Measurements from ENCODE around the gene ATP6V1F.

The ATP6V1F gene

DNA sequence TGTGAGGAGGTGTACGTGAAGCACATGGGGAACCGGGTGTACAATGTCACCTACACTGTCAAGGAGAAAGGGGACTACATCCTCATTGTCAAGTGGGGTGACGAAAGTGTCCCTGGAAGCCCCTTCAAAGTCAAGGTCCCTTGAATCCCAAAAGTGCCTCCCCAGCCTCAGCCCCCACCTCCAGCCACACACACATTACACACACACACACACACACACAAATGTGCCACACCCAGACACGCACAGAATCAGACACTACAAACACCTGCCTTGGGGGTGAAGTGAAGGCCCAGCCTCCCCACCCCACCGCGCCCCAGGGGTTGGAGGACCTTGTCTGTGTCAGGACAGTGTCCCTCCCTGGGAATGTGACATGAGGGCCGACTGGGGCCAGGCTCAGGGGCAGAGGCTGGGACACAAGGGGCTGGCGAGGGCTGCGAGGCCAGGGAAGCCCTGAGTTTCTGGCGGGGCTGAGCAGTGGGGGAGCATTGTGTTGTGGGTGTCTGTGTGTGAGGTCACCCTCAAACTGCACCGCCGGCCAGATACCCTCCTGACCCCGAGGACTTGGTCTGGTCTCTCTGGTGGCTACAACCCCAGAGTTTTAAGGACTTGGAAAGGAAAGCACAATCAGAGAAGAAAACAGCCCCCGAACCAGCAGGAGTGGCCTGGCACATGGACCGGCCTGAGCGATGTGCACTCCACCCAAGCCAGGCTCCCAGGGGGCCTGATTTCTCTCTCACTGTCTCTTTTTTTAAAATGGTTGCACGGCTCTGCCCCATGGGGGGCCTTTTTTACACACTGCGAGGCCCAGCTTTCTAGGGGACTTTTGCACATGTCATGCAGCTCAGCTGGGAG, 4.0 kb upstream of the ATP6V1F start:
- no peak overlapping the region for H3K27ac ChIP-seq (ENCODE audit: poor library complexity, severe bottlenecking)
- DNase-seq (ENCODE audit: low spot score), result no peak
- no peak for ATAC-seq (ENCODE audit: low read depth)
- TF ChIP-seq, protein P1, sequence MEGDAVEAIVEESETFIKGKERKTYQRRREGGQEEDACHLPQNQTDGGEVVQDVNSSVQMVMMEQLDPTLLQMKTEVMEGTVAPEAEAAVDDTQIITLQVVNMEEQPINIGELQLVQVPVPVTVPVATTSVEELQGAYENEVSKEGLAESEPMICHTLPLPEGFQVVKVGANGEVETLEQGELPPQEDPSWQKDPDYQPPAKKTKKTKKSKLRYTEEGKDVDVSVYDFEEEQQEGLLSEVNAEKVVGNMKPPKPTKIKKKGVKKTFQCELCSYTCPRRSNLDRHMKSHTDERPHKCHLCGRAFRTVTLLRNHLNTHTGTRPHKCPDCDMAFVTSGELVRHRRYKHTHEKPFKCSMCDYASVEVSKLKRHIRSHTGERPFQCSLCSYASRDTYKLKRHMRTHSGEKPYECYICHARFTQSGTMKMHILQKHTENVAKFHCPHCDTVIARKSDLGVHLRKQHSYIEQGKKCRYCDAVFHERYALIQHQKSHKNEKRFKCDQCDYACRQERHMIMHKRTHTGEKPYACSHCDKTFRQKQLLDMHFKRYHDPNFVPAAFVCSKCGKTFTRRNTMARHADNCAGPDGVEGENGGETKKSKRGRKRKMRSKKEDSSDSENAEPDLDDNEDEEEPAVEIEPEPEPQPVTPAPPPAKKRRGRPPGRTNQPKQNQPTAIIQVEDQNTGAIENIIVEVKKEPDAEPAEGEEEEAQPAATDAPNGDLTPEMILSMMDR (IDR thresholded peaks at IDR 0.05; ENCODE audit: poor library complexity, severe bottlenecking), result no peak
- no peaks in the 10 kb centered on the region for H3K27me3 ChIP-seq (ENCODE audit: insufficient read depth, poor library complexity, severe bottlenecking)
- H3K9me3 ChIP-seq (ENCODE audit: severe bottlenecking), result no peaks in the 10 kb centered on the region
- H3K36me3 ChIP-seq (ENCODE audit: low read depth), result no peaks in the 10 kb centered on the region
- no peak overlapping the region for H3K4me3 ChIP-seq (ENCODE audit: severe bottlenecking)
- H3K4me1 ChIP-seq (ENCODE audit: insufficient read depth, poor library complexity, severe bottlenecking), result peaks cover under 1% of the 10 kb centered on the region

DNA sequence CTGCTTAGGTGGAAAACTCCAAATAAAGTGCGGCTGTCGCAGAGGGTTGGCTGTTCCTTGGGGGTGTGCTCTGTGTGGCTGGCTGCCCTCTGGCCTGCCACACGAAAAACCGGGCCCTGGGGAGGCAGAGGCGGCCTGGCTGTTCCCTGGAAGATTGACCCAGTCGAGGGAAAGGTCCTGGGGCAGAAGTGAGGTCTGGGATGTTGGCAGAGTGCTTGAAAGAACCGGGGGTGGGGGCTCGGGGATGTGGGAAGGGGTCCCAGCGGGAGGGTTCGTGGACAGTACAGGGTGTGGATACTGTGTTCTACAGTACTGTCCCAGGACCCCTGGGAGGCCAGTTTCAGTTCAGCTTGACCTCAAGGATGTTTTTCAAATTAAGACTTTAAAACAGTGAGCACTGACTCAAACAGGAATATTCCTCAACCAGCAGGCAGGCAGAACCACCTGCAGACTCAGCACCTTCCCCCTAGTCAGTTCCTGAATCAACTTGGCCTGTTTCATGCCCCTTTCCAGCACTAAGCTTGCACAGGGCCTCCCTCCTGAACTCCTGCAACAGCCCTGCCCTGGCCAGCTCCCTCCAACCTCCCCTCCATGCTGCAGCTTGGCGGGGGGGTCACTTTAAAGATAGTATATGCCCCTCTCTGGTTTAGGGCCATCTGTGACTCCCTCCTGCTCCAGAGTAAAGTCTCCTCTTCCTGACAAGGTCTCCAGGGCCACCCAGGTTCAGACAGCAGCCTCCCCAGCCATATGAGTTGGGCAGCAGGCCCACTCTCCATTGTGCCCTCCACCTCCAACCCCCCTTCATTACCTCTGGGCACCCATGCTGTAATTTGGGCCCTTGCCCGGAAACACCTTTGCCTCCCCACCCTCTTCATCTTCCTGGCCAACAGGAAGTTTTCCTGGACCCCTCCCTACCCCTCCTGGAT, 3.2 kb upstream of the ATP6V1F start:
- Histone ChIP-seq H3K4me1 (ENCODE audit: insufficient read depth, poor library complexity, severe bottlenecking) (peaks cover 5% of the 10 kb centered on the region), H3K9me3 (ENCODE audit: severe bottlenecking) (no peaks in the 10 kb centered on the region), H3K4me3 (ENCODE audit: severe bottlenecking) (no peak overlapping the region), H3K36me3 (ENCODE audit: low read depth) (no peaks in the 10 kb centered on the region; the same call in 1 of the 2 replicates), H3K27ac (ENCODE audit: poor library complexity, severe bottlenecking) (no peak overlapping the region), H3K27me3 (ENCODE audit: insufficient read depth, poor library complexity, severe bottlenecking) (no peaks in the 10 kb centered on the region)
- no peak for DNase-seq (ENCODE audit: low spot score)
- TF ChIP-seq, protein P1 (IDR thresholded peaks at IDR 0.05; ENCODE audit: poor library complexity, severe bottlenecking), result no peak
- ATAC-seq (ENCODE audit: low read depth), result no peak

DNA sequence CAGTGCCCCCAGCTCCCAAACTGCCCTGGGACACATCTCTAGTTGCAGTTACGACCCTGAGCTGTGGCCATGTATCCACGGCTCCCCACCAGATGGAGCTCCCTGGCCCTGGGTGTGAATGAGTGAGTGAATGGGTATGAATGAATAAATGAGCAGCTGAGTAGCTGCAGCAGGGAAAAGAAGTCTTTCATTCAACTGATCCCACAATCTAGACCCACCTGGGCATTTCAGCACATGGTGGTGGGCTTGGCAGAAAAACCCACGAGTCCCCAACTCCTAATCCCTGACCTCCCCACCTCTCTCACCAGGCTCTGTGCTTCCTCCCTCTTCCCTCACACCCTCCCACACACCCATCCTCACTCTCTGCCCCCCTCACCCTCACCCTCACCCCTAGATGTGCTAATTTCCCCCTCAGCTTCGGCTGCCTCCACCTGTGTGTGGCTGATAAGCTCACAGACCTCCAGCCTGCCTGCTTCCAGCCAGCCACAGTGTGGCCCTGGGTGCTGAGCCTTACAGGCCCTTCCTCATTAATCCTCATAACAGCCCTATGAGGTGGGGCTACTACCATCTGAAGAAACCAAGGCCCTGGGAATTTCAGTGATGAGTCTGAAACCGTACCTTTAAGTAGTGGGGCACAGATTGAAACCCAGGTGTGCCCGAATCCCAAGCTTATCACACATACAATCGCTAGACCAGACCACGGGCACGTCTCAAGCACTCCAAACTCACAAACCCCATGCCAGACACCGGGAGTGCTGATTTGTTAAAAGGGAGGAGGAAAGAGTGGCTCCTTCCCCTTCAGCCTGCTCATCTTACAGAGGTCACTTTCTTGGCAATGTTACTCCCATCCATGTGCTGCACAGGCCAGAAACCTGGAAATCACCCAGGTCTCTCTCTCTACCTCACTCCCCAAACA, 2.2 kb upstream of the ATP6V1F start:
- H3K9me3 ChIP-seq (ENCODE audit: severe bottlenecking), result no peaks in the 10 kb centered on the region
- ATAC-seq (ENCODE audit: low read depth), result no peak
- DNase-seq (ENCODE audit: low spot score), result no peak
- H3K4me3 ChIP-seq (ENCODE audit: severe bottlenecking), result no peak overlapping the region
- TF ChIP-seq, protein P1 (IDR thresholded peaks at IDR 0.05; ENCODE audit: poor library complexity, severe bottlenecking), result no peak
- H3K27ac ChIP-seq (ENCODE audit: poor library complexity, severe bottlenecking), result no peak overlapping the region
- H3K27me3 ChIP-seq (ENCODE audit: insufficient read depth, poor library complexity, severe bottlenecking), result no peaks in the 10 kb centered on the region
- H3K36me3 ChIP-seq (ENCODE audit: low read depth), result peaks cover 6% of the 10 kb centered on the region
- peaks cover 5% of the 10 kb centered on the region for H3K4me1 ChIP-seq (ENCODE audit: insufficient read depth, poor library complexity, severe bottlenecking)

DNA sequence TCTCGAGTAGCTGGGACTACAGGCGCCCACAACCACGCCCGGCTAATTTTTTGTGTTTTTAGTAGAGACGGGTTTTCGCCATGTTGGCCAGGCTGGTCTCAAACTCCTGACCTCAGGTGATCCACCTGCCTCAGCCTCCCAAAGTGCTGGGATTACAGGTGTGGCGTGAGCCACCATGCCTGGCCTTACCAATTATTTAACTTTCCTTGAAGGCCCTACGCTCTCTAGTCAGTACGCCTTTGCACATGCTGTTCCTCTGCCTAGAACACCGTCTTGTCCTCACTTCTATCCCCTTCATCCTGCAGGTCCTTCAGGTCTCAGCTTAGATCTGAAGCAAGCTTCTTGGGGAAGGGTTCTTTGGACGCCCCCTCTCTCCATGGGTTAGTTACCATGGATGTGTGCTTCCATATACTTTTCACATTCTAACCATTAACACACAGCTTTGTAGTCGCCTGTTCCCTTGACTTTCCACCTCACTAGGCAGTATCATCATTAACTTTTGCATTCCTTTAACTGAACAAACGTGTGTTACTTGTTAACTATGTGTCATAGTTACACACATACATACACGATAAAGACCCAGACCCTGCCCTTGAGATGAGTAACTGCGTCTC, 592 bp upstream of the ATP6V1F start:
- no peak for ATAC-seq (ENCODE audit: low read depth)
- Histone ChIP-seq H3K4me1 (ENCODE audit: insufficient read depth, poor library complexity, severe bottlenecking) (peaks cover 7% of the 10 kb centered on the region), H3K36me3 (ENCODE audit: low read depth) (peaks cover 9% of the 10 kb centered on the region), H3K4me3 (ENCODE audit: severe bottlenecking) (peak overlapping the region; percentile 48), H3K27me3 (ENCODE audit: insufficient read depth, poor library complexity, severe bottlenecking) (no peaks in the 10 kb centered on the region), H3K27ac (ENCODE audit: poor library complexity, severe bottlenecking) (no peak overlapping the region), H3K9me3 (ENCODE audit: severe bottlenecking) (no peaks in the 10 kb centered on the region)
- TF ChIP-seq, protein P1 (IDR thresholded peaks at IDR 0.05; ENCODE audit: poor library complexity, severe bottlenecking), result no peak
- no peak for DNase-seq (ENCODE audit: low spot score)
